NB4 (cell line): ENCODE results near the gene HS3ST3A1.

Experiments used
- CTCF ChIP-seq: IDR thresholded peaks from one replicate; pipeline ENCODE4 v1.5.1; 2012; ENCODE audit warnings: low read depth, low read length
- MYC ChIP-seq: IDR thresholded peaks from 2 replicates; pipeline ENCODE4 v1.6.1; 2011; ENCODE audit warnings: low read depth, low read length

GRCh38 chr17:13465678-13466077 lies 136.1 kb downstream of the HS3ST3A1 start:
- no peak for TF ChIP-seq CTCF
- TF ChIP-seq MYC, result no peak
